Mesenchymal stem cell (in vitro differentiated cells and primary cell): ENCODE measurements around the gene GALNT10.

ENCODE experiments used
- DNase-seq: peaks from one replicate; pipeline ENCODE4 v3.0.0-alpha.2; 2013
- H2AFZ ChIP-seq: one replicate; pipeline ENCODE4 v1.6.1; 2013; ENCODE audit warnings: low read depth, mild to moderate bottlenecking, control low read depth, inconsistent platforms, low read length, moderate library complexity
- H2AK5ac ChIP-seq: 2 replicates; pipeline ENCODE4 v1.6.1; 2013; ENCODE audit warnings: low read length, moderate library complexity, mild to moderate bottlenecking, inconsistent platforms; ENCODE audit not compliant: severe bottlenecking
- H2BK120ac ChIP-seq: one replicate; pipeline ENCODE4 v1.6.1; 2013; ENCODE audit warnings: low read depth, mild to moderate bottlenecking, inconsistent platforms, low read length, moderate library complexity
- H2BK12ac ChIP-seq, 2 experiments: one replicate each; pipeline ENCODE4 v1.6.1; 2013; ENCODE audit warnings: inconsistent platforms in 2 of 2, low read length in 2 of 2, mild to moderate bottlenecking in 2 of 2, moderate library complexity in 2 of 2, control low read depth in 1 of 2
- H2BK15ac ChIP-seq: one replicate; pipeline ENCODE4 v1.6.1; 2013; ENCODE audit warnings: mild to moderate bottlenecking, low read depth, inconsistent platforms; ENCODE audit not compliant: poor library complexity, severe bottlenecking
- H2BK5ac ChIP-seq: 2 replicates; pipeline ENCODE4 v1.6.1; 2013; ENCODE audit warnings: low read depth, mild to moderate bottlenecking, low read length, control low read depth, inconsistent platforms; ENCODE audit not compliant: poor library complexity, severe bottlenecking
- H3K14ac ChIP-seq, 2 experiments: one replicate each; pipeline ENCODE4 v1.6.1; 2013; ENCODE audit warnings: inconsistent platforms in 2 of 2, low read length in 2 of 2, control low read depth in 1 of 2, mild to moderate bottlenecking in 1 of 2, moderate library complexity in 1 of 2
- H3K18ac ChIP-seq, 2 experiments: one replicate each; pipeline ENCODE4 v1.6.1; 2013; ENCODE audit warnings: inconsistent platforms in 2 of 2, low read length in 2 of 2, control low read depth in 1 of 2, low read depth in 1 of 2, mild to moderate bottlenecking in 1 of 2
- H3K23ac ChIP-seq, 2 experiments: one replicate each; pipeline ENCODE4 v1.6.1; 2013; ENCODE audit warnings: inconsistent platforms in 2 of 2, low read length in 2 of 2, mild to moderate bottlenecking in 2 of 2, moderate library complexity in 2 of 2, control low read depth in 1 of 2
- H3K27ac ChIP-seq: 2 replicates; pipeline ENCODE4 v1.5.1; 2013; ENCODE audit warnings: mild to moderate bottlenecking, moderate library complexity, low read length, control low read depth, inconsistent platforms; ENCODE audit not compliant: poor library complexity, severe bottlenecking
- H3K27me3 ChIP-seq, 2 experiments: 2 replicates each; pipeline versions ENCODE4 v1.6.1 to v1.7.0; 2013; ENCODE audit warnings: low read length in 2 of 2, mild to moderate bottlenecking in 2 of 2, moderate library complexity in 2 of 2, control low read depth in 1 of 2, inconsistent platforms in 1 of 2; ENCODE audit not compliant: control insufficient read depth in 1 of 2, insufficient read depth in 1 of 2
- H3K36me3 ChIP-seq, 2 experiments: 2 replicates each; pipeline versions ENCODE4 v1.6.1 to v1.7.0; 2013; ENCODE audit warnings: low read length in 2 of 2, control low read depth in 1 of 2, inconsistent platforms in 1 of 2, low read depth in 1 of 2, mild to moderate bottlenecking in 1 of 2; ENCODE audit not compliant: insufficient read depth in 2 of 2, control insufficient read depth in 1 of 2
- H3K4ac ChIP-seq, 2 experiments: one replicate each; pipeline ENCODE4 v1.6.1; 2013; ENCODE audit warnings: inconsistent platforms in 2 of 2, low read length in 2 of 2, mild to moderate bottlenecking in 2 of 2, moderate library complexity in 2 of 2, control low read depth in 1 of 2, low read depth in 1 of 2
- H3K4me1 ChIP-seq: 2 replicates; pipeline ENCODE4 v1.6.1; 2013; ENCODE audit warnings: low read depth, low read length, control low read depth; ENCODE audit not compliant: control insufficient read depth, insufficient read depth
- H3K4me2 ChIP-seq: 2 replicates; pipeline ENCODE4 v1.6.1; 2013; ENCODE audit warnings: low read length, mild to moderate bottlenecking, inconsistent platforms; ENCODE audit not compliant: poor library complexity, severe bottlenecking
- H3K4me3 ChIP-seq, 2 experiments: 2 replicates each; pipeline versions ENCODE4 v1.5.1 to v1.7.0; 2013; ENCODE audit warnings: low read length in 2 of 2, mild to moderate bottlenecking in 2 of 2, control low read depth in 1 of 2, low read depth in 1 of 2; ENCODE audit not compliant: insufficient read depth in 1 of 2
- H3K79me1 ChIP-seq: replicated peaks from 2 replicates; pipeline ENCODE4 v1.6.1; 2013; ENCODE audit warnings: mild to moderate bottlenecking, control low read depth, low read length, inconsistent platforms; ENCODE audit not compliant: poor library complexity, severe bottlenecking
- H3K9ac ChIP-seq: 2 replicates; pipeline ENCODE4 v1.7.0; 2013; ENCODE audit warnings: mild to moderate bottlenecking, low read length, moderate library complexity
- H3K9me3 ChIP-seq: 2 replicates; pipeline ENCODE4 v1.7.0; 2013; ENCODE audit warnings: mild to moderate bottlenecking, low read length; ENCODE audit not compliant: control insufficient read depth
- H4K8ac ChIP-seq: one replicate; pipeline ENCODE4 v1.6.1; 2013; ENCODE audit warnings: inconsistent platforms, mild to moderate bottlenecking, low read length, moderate library complexity
- H4K91ac ChIP-seq: one replicate; pipeline ENCODE4 v1.6.1; 2013; ENCODE audit warnings: mild to moderate bottlenecking, low read length, inconsistent platforms
- WGBS: methylation state at CpG from one replicate; pipeline ENCODE4 v1.1.7; 2013; ENCODE audit warnings: mixed read lengths; 5-methylcytosine and 5-hydroxymethylcytosine counted together

The GALNT10 gene

DNA sequence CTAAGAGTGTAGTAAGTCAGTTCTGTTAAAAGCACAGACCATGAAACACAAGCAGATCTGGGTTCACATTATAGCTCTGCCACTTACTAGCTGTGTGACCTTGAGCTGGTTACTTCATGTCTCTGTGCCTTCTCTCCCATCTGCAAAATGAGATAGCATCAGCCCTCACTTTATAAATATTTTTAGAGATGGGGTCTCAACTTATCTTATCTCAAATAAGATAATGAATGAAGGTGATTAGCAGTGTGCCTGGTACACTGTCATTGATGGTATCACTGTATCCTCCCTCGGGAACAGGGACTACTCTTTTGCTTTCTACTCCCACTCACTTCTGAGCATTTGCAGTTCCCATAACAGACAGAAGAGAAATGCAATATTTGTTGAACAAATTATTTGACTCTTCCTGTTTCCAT is 52.4 kb downstream of the GALNT10 start:
- no peak overlapping the region for H2BK15ac ChIP-seq
- H4K8ac ChIP-seq = no peak overlapping the region
- H3K14ac ChIP-seq = no peak overlapping the region
- WGBS = no CpG with 5 or more reads among the region's 1 CpG
- H4K91ac ChIP-seq = no peak overlapping the region
- no peak overlapping the region for H2BK12ac ChIP-seq
- no peak overlapping the region for H2AK5ac ChIP-seq
- DNase-seq = no peak
- H2AFZ ChIP-seq = no peak overlapping the region
- H3K4me1 ChIP-seq = peaks cover 5% of the 10 kb centered on the region
- H3K36me3 ChIP-seq = no peaks in the 10 kb centered on the region
- H3K27ac ChIP-seq = no peak overlapping the region
- H3K4me3 ChIP-seq = no peak overlapping the region
- no peak overlapping the region for H3K4ac ChIP-seq
- no peaks in the 10 kb centered on the region for H3K27me3 ChIP-seq
- no peak overlapping the region for H3K23ac ChIP-seq
- H2BK120ac ChIP-seq = no peak overlapping the region
- no peaks in the 10 kb centered on the region for H3K9me3 ChIP-seq
- H3K18ac ChIP-seq = no peak overlapping the region
- H2BK5ac ChIP-seq = no peak overlapping the region
- H3K9ac ChIP-seq = no peak overlapping the region
- H3K4me2 ChIP-seq = no peak overlapping the region
- peaks cover 41% of the 10 kb centered on the region for H3K79me1 ChIP-seq

DNA sequence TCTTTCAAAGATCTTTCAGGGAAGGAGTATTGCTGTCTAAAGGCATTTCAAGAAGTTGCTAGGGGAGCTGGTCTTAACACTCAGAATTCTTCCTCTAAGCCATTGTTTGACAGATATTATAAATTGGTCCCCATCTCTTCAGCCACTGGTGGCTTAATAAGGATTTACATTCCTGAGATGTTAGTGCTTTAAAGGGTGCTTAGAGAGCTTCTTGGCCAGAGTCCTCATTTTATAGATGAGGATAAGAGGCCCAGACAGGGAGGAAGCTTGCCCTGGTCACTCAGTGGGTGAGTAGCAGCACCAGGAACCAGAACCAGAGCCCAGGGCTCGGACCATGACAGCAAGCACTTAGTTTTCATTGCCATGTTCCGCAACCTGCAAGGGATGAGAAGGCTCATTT is 53.2 kb downstream of the GALNT10 start:
- Histone ChIP-seq H3K18ac (peak overlapping the region in 1 of 2 experiments; percentile 2), H4K8ac (no peak overlapping the region), H3K4me3 (no peak overlapping the region), H3K27ac (no peak overlapping the region), H3K4me2 (no peak overlapping the region), H3K4me1 (peaks cover 3% of the 10 kb centered on the region), H2BK5ac (no peak overlapping the region), H3K4ac (no peak overlapping the region), H3K79me1 (peaks cover 39% of the 10 kb centered on the region), H3K27me3 (no peaks in the 10 kb centered on the region), H3K14ac (no peak overlapping the region), H2BK15ac (no peak overlapping the region), H2BK12ac (no peak overlapping the region), H4K91ac (no peak overlapping the region), H3K23ac (no peak overlapping the region), H2BK120ac (no peak overlapping the region), H2AK5ac (no peak overlapping the region), H3K36me3 (no peaks in the 10 kb centered on the region), H3K9ac (no peak overlapping the region), H3K9me3 (no peaks in the 10 kb centered on the region), H2AFZ (no peak overlapping the region)
- 69% methylated on average over 2 of the region's 2 CpGs for WGBS
- peak; percentile 59 for DNase-seq

DNA sequence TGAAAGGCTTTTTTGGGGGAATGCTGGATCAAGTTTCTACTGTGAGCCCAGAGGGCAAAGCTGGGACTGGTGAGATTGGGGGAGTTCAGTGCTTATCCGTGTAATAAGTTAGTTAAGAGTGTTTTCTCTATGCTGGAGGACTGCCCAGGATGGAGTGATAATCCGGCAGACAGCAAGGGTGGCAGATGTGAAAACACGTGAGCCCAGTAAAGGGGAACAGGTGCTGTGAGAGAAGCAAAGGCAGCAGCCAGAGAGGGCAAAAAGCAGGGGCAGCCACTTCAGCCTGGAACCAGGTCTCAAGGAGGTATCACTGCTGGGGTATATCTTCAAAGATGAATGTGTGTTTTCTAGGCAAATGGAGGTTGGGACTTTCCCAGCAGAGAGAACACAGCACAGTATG is 53.9 kb downstream of the GALNT10 start:
- peak overlapping the region; percentile 23 to 83 for H2BK12ac ChIP-seq
- H2BK120ac ChIP-seq = no peak overlapping the region
- no peak overlapping the region for H3K4me3 ChIP-seq
- H2AK5ac ChIP-seq = no peak overlapping the region
- H4K8ac ChIP-seq = no peak overlapping the region
- H3K27ac ChIP-seq = no peak overlapping the region
- WGBS = 92% methylated on average over 3 of the region's 3 CpGs
- H3K18ac ChIP-seq = no peak overlapping the region
- no peak overlapping the region for H3K14ac ChIP-seq
- H2BK5ac ChIP-seq = no peak overlapping the region
- no peak overlapping the region for H3K4ac ChIP-seq
- H3K27me3 ChIP-seq = no peaks in the 10 kb centered on the region
- H3K4me2 ChIP-seq = no peak overlapping the region
- H3K23ac ChIP-seq = peak overlapping the region in 1 of 2 experiments; percentile 72
- H4K91ac ChIP-seq = no peak overlapping the region
- no peak overlapping the region for H3K9ac ChIP-seq
- no peaks in the 10 kb centered on the region for H3K4me1 ChIP-seq
- no peak overlapping the region for H2AFZ ChIP-seq
- no peaks in the 10 kb centered on the region for H3K36me3 ChIP-seq
- H3K9me3 ChIP-seq = no peaks in the 10 kb centered on the region
- H2BK15ac ChIP-seq = no peak overlapping the region
- DNase-seq = no peak
- H3K79me1 ChIP-seq = peaks cover 37% of the 10 kb centered on the region

DNA sequence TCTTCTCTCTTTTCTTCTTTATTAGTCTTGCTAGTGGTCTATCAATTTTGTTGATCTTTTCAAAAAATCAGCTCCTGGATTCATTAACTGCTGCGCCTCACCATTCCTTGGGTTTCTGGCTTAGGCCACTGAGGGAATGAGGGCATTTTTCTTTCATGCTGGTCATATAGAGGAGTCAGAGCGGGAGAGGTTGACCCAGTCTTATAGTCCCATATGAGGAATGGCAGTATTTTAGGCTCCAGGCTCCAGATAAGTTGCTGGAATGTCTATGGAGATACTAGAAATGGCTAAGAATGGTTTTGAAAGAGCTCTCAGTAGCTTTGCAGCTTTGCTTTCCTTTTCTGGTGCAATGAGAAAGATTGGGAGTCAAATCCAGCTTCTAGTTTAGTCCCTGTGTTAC is 58.2 kb downstream of the GALNT10 start:
- H3K4me2 ChIP-seq = no peak overlapping the region
- no peak overlapping the region for H2AK5ac ChIP-seq
- H3K36me3 ChIP-seq = no peaks in the 10 kb centered on the region
- H2BK15ac ChIP-seq = no peak overlapping the region
- no peak overlapping the region for H4K8ac ChIP-seq
- WGBS = 97% methylated on average over 2 of the region's 2 CpGs
- H3K18ac ChIP-seq = no peak overlapping the region
- H3K4ac ChIP-seq = no peak overlapping the region
- no peak overlapping the region for H3K27ac ChIP-seq
- no peak overlapping the region for H2BK5ac ChIP-seq
- H4K91ac ChIP-seq = no peak overlapping the region
- no peaks in the 10 kb centered on the region for H3K9me3 ChIP-seq
- H3K9ac ChIP-seq = no peak overlapping the region
- H2BK12ac ChIP-seq = no peak overlapping the region
- H2BK120ac ChIP-seq = no peak overlapping the region
- no peaks in the 10 kb centered on the region for H3K4me1 ChIP-seq
- H3K79me1 ChIP-seq = peaks cover 24% of the 10 kb centered on the region
- no peaks in the 10 kb centered on the region for H3K27me3 ChIP-seq
- H2AFZ ChIP-seq = no peak overlapping the region
- DNase-seq = no peak
- no peak overlapping the region for H3K23ac ChIP-seq
- H3K4me3 ChIP-seq = no peak overlapping the region
- H3K14ac ChIP-seq = no peak overlapping the region
